Smooth muscle cell (in vitro differentiated cells): ENCODE data around the gene BCAR3. TPM values are rescaled to one million over a fixed set of nuclear protein-coding genes. Genes with fewer than 3 reads are reported as not detected.
"Not testable (repeated sequence)": the region's sequence is repeated elsewhere in the genome, so short reads cannot be mapped to it uniquely, and the experiment has no call there.

Experiments
- DNase-seq: peaks from one replicate; lab custom pipeline; 2025; ENCODE audit not compliant: unreplicated experiment; lab: John Stamatoyannopoulos, UW
- H2AFZ ChIP-seq: fragments of 200-600 bp; sonication (generic); 2 replicates; pipeline ENCODE4 v1.6.0; 2016; ENCODE audit warnings: antibody characterized with exemption, low read depth, mild to moderate bottlenecking
- H3F3A ChIP-seq: fragments of 200-600 bp; sonication (generic); 2 replicates; pipeline ENCODE4 v1.6.0; 2017; ENCODE audit warnings: antibody characterized with exemption, low read depth
- H3K27ac ChIP-seq: fragments of 200-600 bp; sonication (generic); 2 replicates; pipeline ENCODE4 v1.5.1; 2016; ENCODE audit warnings: low read depth, mild to moderate bottlenecking
- H3K27me3 ChIP-seq: fragments of 200-600 bp; sonication (generic); 2 replicates; pipeline ENCODE4 v1.6.1; 2016; ENCODE audit warnings: low read depth, mild to moderate bottlenecking
- H3K36me3 ChIP-seq: fragments of 200-600 bp; sonication (generic); 2 replicates; pipeline ENCODE4 v1.5.1; 2016; ENCODE audit warnings: low read depth
- H3K4me1 ChIP-seq: fragments of 200-600 bp; sonication (generic); 2 replicates; pipeline ENCODE4 v1.5.1; 2016; ENCODE audit warnings: low read depth
- H3K4me2 ChIP-seq: fragments of 200-600 bp; sonication (generic); 2 replicates; pipeline ENCODE4 v1.6.0; 2016; ENCODE audit warnings: mild to moderate bottlenecking
- H3K4me3 ChIP-seq: fragments of 200-600 bp; sonication (generic); 2 replicates; pipeline ENCODE4 v1.5.1; 2016; ENCODE audit warnings: mild to moderate bottlenecking
- H3K79me2 ChIP-seq: fragments of 200-600 bp; sonication (generic); 2 replicates; pipeline ENCODE4 v1.6.0; 2016; ENCODE audit warnings: low read depth, mild to moderate bottlenecking
- H3K9ac ChIP-seq: fragments of 200-600 bp; sonication (generic); 2 replicates; pipeline ENCODE4 v1.6.0; 2016; ENCODE audit warnings: low read depth
- H3K9me3 ChIP-seq: fragments of 200-600 bp; sonication (generic); replicated peaks from 2 replicates; pipeline ENCODE4 v1.5.1; 2016; ENCODE audit warnings: low read depth
- H4K20me1 ChIP-seq: fragments of 200-600 bp; sonication (generic); 2 replicates; pipeline ENCODE4 v1.6.0; 2016; ENCODE audit warnings: low read depth
- CTCF ChIP-seq: fragments of 200-600 bp; sonication (generic); IDR thresholded peaks from 2 replicates; pipeline ENCODE4 v1.5.1; 2017; ENCODE audit warnings: borderline replicate concordance, mild to moderate bottlenecking, antibody characterized with exemption; ENCODE audit not compliant: insufficient read depth, poor library complexity, severe bottlenecking
- WGBS: methylation state at CpG from one replicate; pipeline ENCODE4 v1.1.7; 2016; ENCODE audit warnings: low lambda C conversion rate; 5-methylcytosine and 5-hydroxymethylcytosine counted together
- polyA plus RNA-seq: library from polyadenylated mRNA; unstranded; fragments of >200 nt; fragmentation: Nextera tagmentation; extraction: Ambion mirVana; gene quantifications from 2 replicates; pipeline ENCODE4 v1.2.1, GENCODE V29; 2016
- total RNA-seq: library from RNA; depleted of rRNA; stranded (reverse); fragments of >200 nt; gene quantifications from 2 replicates; pipeline ENCODE4 v1.2.3, GENCODE V29; 2014

The BCAR3 gene
- total and polyA plus RNA-seq, 2 experiments from 2014 or later, result 21.4 to 24.9 TPM

GRCh38 chr1:93698329-93699048, 16.9 kb upstream of the BCAR3 start:
- Histone ChIP-seq H3K79me2 (no peaks in the 10 kb centered on the region), H2AFZ (no peak overlapping the region), H3K4me3 (no peak overlapping the region), H3K4me2 (no peak overlapping the region), H3K36me3 (no peaks in the 10 kb centered on the region), H3K9me3 (no peaks in the 10 kb centered on the region), H3K4me1 (peaks cover 20% of the 10 kb centered on the region), H3K27me3 (no peaks in the 10 kb centered on the region), H3K27ac (peak overlapping the region; percentile 14), H3K9ac (no peak overlapping the region), H4K20me1 (no peaks in the 10 kb centered on the region), H3F3A (no peaks in the 10 kb centered on the region)
- DNase-seq, result no peak
- no peak for TF ChIP-seq CTCF
- WGBS, result 89% methylated on average over 7 of the region's 7 CpGs

GRCh38 chr1:93697566-93697965, 15.9 kb upstream of the BCAR3 start:
- 86% methylated on average over 13 of the region's 13 CpGs for WGBS
- H3K27me3 ChIP-seq, H3K79me2 ChIP-seq, H3K9ac ChIP-seq, H3K9me3 ChIP-seq, H3F3A ChIP-seq, H3K4me3 ChIP-seq, H3K27ac ChIP-seq, H3K4me2 ChIP-seq, H2AFZ ChIP-seq, H4K20me1 ChIP-seq, DNase-seq, H3K36me3 ChIP-seq: not testable (repeated sequence)
- H3K4me1 ChIP-seq, result peaks cover 16% of the 10 kb centered on the region

- Histone ChIP-seq H3K27ac (no peak overlapping the region), H3K4me3 (no peak overlapping the region), H3K4me1 (peaks cover 13% of the 10 kb centered on the region), H3F3A (no peaks in the 10 kb centered on the region), H4K20me1 (no peaks in the 10 kb centered on the region), H3K36me3 (no peaks in the 10 kb centered on the region), H3K9ac (no peak overlapping the region), H3K27me3 (no peaks in the 10 kb centered on the region), H3K9me3 (no peaks in the 10 kb centered on the region), H2AFZ (no peak overlapping the region), H3K4me2 (no peak overlapping the region), H3K79me2 (no peaks in the 10 kb centered on the region)
- no peak for TF ChIP-seq CTCF
- WGBS, result 84% methylated on average over 2 of the region's 2 CpGs
- DNase-seq, result no peak
Measured at GRCh38 chr1:93695411-93696005, 13.9 kb upstream of the BCAR3 start.

- Histone ChIP-seq H3K4me2 (no peak overlapping the region), H3K27me3 (no peaks in the 10 kb centered on the region), H3K36me3 (no peaks in the 10 kb centered on the region), H4K20me1 (no peaks in the 10 kb centered on the region), H3K4me1 (peaks cover 11% of the 10 kb centered on the region), H3K9ac (no peak overlapping the region), H3K27ac (no peak overlapping the region), H3K9me3 (no peaks in the 10 kb centered on the region), H3K4me3 (no peak overlapping the region), H2AFZ (no peak overlapping the region), H3K79me2 (no peaks in the 10 kb centered on the region), H3F3A (no peaks in the 10 kb centered on the region)
- no peak for DNase-seq
- 95% methylated on average over 3 of the region's 3 CpGs for WGBS
- no peak for TF ChIP-seq CTCF
Measured at GRCh38 chr1:93694819-93695218, 13.2 kb upstream of the BCAR3 start.
